GM08714 (cell line): ENCODE measurements around the gene CA11.

Source experiments
- H3K4me3 ChIP-seq: fragments of 200-500 bp; sonication (Bioruptor generic); 2 replicates; pipeline ENCODE4 v1.5.1; 2014; ENCODE audit warnings: mild to moderate bottlenecking, low read length, inconsistent platforms
- ZNF274 ChIP-seq: IDR thresholded peaks from 2 replicates; pipeline ENCODE4 v1.6.1; 2012; ENCODE audit warnings: mild to moderate bottlenecking, low read depth, low read length

CA11 gene

DNA sequence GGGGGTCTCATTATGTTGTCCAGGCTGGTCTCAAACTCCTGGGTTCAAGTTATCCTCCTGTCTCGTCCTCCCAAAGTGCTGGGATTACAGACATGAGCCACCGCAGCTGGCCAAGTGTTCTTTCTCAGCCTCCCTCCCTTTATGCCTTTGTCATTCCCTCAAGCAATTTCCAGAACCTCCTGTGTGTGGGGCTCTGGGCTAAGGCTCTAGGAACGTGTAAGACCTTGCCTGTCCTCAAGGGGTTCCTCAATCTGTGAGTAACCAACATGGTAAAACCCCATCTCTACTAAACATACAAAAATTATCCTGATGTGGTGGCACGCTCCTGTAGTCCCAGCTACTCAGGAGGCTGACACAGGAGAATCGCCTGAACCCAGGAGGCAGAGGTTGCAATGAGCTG, 55.0 kb downstream of the CA11 start:
- TF ChIP-seq ZNF274, result no peak
- no peak overlapping the region for H3K4me3 ChIP-seq

GRCh38 chr19:48588670-48589401, 57.2 kb downstream of the CA11 start:
- no peak overlapping the region for H3K4me3 ChIP-seq
- no peak for TF ChIP-seq ZNF274
